Stimulated activated CD8-positive, alpha-beta memory T cell treated with anti-CD3 and anti-CD28 coated beads, Interleukin-2, amount 100 ng/mL, for 1 hour (primary cell): ENCODE results near the gene RCN2.

Source experiments
- DNase-seq, 2 donors: peaks; one replicate each; pipeline ENCODE4 v3.0.0-alpha.2; 2020; ENCODE audit warnings: low read depth in 2 of 2

RCN2 gene

DNA sequence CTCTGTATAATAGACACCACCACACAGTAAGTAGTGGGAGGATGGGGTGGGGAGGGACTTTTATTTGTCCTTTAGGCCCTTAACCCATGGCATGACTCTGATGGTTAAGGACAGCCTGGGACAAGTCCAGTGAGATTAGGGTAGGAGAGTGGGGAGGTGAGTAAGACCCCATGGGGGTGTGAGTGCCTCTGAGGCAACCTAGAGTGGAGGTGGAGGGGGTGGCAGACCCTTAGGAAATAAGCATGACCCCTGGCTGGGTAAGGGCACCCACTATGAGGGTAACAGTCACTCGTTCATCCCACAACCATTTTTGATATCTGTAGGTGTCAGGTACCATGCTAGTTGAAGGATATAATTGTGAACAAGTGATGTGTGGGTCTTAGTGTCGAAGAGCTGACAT lies 42.4 kb downstream of the RCN2 start:
- no peak for DNase-seq

DNA sequence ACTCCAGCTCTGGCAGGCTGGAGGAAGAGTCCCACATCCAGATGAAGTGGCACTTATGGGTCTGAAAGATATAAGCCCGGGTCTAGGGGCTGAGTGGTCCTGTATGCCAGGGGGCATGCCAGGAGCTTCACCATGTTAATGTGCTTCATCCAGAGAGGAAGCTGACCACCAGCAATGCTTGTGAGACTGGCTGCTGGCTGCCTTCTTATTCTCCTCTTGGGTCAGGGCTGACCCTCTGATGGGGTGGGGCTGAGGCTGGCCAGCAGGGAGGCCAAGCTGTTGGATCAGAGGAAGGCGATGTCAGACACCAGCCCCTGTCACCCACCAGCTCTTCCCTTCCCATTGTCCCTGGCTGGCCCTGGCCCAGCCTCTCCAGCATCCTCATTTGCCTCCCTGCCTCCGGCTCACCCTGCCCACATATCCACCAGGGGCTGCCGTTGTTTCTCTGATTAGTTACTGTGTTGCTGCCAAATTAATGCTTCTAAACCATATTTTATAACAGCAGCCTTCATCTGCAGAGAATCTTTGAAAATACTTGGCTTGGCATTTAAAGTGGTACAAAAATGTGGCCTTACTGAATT lies 43.0 kb downstream of the RCN2 start:
- DNase-seq: no peak

DNA sequence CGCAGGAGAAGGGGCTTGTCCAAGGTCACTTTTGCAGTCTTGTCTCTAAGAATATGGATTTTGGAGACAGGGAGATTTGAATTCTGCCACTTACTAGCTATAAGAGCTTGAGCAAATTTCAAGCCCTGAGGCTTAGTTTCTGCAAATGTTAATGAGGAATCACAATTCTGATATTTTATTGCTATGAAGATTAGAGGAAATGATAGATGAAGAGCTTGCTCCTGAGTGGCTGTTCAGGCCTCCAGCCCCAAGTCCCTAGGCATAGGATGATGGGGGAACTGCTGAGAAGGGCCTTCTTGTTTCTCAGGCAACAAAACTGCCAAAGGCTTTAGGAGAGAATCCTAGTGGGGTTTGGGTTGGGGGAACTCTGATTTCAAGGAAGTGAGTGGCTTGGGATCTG lies 44.6 kb downstream of the RCN2 start:
- no peak for DNase-seq

DNA sequence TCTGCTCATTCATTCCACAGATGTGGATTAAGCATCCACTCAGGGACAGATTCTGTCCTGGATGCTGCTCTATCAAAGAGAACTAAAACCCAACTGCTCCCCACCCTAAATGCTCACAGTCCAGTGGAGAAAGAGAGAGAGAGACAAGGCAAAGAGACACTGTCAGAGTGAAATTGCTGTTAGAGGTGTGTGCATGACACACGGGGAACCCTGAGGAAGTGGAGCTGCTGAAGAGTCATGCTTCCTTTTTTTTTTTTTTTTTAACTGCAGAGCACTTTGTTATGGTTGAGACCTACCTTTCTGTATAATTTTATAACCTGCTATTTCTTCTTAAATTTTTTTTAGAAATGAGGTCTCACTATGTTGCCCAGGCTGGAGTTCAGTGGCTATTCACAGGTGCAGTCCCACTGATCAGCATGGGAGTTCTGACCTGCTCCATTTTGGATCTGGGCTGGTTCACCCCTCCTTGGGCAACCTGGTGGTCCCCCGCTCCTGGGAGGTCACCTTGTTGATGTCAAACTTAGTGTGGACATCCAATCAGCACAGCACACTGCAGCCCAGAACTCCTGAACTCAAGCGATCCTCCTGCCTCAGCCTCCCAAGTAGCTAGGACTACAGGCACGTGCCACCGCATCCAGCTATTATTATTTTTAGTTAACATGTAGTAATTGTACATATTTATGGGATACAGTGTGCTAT lies 45.2 kb downstream of the RCN2 start:
- DNase-seq: no peak

DNA sequence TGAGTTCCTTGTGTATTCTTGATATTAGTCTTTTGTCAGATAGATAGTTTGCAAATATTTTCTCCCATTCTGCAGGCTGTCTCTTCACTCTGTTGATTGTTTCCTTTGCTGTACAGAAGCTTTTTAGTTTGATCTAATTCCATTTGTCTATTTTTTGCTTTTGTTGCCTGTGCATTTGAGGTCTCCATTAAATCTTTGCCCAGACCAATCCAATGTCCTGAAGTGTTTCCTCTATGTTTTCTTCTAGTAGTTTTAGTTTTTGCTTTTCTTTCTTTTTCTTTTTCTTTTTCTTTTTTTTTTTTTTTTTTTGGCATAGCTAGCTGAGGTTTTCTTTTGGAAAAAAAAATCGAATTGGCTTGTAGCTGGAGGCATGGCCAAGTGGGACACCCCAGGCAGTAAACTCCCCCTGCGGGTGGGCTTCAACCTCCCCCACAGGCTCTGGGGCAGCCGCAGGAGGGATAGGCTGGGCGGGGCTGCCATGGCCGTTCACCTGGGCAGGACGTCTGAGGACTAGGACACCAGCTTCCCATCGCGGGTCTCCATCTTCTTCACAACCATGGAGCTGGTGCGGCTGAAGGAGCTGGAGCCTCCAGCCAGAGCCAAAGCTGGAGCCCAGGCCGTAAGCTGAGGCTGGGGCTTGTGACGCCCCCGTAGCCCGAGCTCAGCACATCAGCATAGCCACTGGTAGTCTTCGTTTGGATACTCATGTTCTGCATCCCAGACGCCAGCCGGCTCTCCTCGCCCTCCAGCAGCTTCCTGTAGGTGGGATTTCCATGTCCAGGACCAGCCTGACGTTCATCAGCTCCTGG lies 47.2 kb downstream of the RCN2 start:
- DNase-seq: no peak

DNA sequence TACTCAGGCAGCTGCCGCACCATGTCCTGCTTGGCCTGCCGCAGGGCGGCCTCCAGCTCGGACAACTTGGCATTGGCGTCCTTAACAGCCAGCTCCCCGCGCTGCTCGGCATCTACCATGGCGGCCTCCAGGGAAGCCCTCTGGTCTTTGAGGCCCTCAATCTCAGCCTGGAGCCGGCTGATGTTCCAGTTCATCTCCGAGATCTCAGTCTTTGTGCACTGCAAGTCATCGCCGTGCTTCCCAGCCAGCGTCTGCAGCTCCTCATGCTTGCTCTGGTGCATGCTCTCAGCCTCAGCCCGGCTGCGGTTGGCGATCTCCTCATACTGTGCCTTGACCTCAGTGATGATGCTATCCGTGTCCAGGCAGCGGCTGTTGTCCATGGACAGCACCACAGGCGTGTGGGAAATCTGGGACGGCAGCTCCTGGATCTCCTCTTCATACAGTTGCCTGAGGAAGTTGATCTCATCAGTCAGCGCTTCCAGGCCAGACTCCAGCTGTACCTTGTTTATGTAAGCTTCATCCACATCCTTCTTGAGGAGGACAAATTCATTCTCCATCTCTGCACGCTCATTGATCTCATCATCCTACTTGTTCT lies 47.9 kb downstream of the RCN2 start:
- DNase-seq: no peak

DNA sequence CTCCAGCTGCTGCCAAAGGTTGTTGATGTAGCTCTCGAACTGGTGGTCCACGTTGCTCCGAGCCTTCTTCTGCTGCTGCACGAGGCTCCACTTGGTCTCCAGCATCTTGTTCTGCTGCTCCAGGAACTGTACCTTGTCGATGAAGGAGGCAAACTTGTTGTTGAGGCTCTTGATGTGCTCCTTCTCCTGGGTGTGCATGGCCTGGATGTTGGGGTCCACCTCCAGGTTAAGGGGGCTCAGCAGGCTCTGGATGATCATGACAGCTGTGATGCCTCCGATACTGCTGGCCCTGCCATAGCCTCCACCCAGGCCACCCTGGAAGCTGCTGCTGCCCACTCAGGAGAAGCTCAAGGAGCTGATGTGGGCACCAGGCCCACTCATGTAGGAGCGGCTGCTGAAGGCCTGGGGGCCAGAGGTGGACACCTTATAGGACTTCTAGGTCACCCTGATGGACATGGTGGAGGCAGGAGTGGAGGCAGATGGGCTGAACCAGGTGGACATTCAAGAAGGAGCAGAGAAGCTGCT lies 48.5 kb downstream of the RCN2 start:
- DNase-seq: no peak

DNA sequence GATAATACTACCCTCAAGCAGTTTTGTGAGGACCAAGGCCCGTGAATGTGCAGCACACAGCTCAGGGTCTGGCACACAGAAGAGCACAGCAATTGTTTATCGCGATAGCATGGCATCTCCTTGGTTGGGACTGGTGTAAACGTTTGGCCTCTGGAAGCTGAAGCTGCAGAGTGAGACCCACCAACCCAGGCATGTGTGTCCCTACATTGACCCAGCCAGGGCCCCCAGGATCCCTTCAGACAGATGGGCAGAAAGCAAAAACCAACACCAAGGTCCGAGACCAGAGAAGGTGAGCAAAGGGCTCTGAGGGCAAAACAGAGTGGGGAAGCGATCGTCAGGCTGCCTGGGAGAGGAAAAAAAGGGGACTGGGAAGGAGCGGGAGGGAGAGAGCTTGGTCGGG lies 50.8 kb downstream of the RCN2 start:
- DNase-seq: no peak

DNA sequence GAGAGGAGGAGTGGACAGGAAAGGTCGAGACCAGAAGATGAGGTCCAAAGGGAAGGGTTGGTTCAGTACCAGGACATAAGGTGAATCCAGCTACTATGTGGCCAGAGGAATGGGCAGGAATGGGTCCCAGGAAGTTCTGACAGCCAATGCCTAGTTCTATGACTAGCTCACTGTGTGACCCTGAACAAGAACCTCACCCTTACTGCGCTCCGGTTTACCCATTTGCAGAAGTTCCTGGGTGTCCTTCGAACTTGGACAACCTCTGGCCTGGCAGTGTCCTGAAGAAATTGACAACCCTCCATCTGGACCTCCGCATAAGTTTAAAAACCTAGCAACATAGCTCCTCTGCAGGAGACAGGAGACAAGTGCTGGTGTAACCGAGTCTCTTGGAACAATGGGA lies 51.2 kb downstream of the RCN2 start:
- no peak for DNase-seq

DNA sequence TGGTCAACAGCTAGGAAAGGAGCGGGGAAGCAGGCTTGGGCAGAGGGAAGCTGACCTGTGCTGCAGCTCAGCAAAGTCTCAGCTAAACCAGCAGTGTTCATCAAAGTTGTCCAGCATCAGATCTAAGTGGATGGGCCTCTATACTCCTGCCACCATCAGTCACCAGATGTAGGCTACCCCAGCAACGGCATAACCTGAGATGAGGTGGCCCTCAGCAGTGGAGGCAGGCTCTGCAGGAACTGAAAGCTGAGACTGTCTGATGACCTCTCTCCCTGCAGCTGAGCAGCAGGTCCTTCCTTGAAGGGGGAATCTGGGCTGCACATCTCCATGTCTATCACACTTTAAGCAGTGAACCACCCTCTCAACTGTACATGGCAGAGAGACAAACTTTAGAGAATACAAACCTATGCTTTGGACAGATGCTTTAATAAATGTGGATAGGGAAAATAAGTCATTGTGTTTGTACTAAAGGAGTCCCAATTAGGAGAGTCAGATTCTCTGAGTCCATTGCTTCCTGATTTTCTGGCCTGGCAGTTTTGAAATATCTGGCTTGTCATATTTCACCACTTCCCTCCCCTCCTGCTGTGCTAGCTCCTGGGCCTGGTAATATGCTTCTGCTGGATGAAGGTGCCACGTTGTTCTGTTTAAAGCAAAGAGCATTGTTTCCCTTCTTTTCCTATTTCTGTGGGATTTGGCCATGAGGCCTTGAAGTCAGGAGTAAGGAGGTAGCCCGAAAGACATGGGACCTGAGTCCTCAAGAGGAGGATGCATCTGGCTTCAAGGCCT lies 52.2 kb downstream of the RCN2 start:
- DNase-seq: no peak

DNA sequence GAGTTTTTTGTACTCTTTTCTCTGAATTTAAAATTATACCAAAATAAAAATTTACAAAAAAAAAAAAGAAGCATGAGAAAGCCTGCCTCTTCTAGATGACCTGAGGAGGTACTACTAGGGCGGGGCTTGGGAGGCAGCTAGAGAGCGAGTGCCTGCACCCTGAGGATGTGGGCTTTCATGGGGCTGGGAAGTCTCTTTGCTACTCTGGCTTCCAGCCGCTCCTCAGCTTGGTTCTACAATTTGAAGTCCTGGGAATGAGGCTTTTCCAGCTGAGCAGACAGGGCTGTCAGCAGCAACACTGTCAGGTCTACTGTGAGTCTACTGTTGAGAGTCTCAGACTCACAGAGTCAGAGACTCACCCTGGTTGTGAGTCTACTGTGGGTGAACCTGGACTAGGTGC lies 55.2 kb downstream of the RCN2 start:
- DNase-seq: no peak

DNA sequence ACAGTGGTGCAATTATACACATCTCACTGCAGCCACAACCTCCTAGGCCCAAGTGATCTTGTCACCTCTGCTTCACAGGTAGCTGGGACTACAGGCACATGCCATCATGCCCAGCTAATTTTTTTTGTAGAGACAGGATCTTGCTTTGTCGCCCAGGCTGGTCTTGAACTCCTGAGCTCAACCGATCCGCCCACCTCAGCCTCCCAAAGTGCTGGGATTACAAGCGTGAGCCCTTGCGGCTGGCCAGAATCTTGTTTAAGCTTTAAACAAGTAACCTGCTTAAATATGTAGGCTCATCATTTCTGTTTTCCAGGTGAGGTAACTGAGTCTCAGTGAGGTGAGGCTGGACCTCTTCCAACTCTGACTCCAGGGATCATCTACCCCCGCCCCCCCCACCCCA lies 55.7 kb downstream of the RCN2 start:
- DNase-seq: no peak

DNA sequence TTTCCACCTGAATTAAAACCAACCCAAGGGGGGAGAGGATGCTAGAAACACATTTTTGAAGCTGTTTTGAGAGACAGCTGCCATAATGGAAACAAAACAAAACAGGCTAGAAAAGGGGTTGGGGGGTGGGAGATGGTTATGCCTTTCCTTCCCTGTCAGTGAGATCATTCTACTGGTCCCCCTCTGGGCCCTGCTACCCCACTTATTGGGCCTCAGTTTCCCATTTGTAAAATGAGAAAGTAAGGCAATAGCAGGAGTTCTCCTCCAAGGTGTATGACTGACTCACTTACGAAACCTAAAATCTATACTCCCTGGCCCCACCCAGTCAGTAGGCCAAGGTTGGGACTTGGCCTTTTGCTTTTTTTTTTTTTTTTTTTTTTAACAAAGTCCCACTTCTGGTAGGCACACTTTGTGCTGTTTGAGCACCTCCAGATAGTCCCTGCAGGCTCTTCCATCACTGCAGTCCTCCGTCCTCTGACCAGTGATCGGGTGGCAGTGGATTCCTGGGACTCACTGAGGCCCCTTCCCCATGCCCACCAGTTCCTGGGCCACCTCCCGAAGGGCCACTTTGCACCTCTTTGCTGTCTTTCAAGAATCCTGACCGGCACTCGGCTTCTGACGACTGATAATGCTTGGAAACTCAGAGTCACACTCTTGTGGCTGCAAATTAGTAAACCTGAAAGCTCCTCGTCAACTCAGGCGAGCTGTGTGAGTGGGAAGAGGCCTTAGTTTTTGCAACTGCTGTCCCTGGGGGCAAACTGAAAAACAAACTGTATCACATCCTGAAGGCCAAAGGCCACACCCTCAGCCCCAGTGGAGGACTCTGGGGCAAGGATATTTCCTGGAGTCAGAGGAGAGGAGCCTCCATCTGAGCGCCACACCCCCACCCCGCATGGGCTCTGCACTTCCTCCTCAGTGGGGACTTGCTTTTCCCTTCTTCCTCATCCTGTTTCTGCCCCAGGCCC lies 56.6 kb downstream of the RCN2 start:
- no peak for DNase-seq

DNA sequence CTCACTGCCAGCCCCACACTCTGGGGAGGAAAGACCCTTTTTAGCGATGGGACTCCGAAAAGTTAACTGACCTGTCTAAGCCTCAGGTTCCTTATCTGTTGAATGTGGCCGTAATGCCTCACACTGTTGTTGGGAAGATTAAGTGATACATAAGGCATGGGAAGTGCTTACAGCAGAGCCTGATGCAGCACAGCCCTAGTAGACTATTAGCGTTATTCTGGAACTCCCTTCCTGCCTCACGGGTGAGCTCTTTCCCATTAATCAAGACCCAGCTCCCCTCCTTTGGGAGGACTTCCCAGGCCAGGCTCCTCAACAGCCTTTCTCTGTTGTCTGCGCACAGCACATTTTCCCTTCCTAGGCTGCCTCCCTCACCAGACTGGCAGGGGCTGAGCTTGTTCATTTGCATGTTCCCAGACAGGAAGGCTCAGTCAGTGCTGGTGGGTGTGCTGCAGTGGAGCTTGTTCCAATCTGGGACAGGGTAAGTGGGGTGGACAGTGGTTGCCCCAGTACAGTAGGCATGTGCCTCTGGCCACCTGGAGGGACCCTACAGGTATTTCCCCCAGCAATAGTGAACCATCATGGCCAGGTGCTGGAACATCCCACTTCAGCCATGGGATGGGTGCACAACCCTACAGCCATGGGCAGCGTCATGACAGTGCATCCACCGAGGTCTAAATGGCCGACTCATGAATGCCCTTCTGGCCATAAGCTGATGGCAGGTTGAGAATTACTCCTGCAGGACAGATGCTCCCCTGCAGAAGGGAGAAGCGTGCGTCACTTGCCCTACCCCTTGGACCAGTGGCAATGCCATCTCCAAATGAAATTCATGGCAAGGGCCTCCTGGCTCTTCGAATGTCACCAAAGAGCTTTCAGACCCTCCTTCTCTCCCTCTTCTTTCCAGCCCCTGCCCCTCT lies 57.6 kb downstream of the RCN2 start:
- DNase-seq: no peak

DNA sequence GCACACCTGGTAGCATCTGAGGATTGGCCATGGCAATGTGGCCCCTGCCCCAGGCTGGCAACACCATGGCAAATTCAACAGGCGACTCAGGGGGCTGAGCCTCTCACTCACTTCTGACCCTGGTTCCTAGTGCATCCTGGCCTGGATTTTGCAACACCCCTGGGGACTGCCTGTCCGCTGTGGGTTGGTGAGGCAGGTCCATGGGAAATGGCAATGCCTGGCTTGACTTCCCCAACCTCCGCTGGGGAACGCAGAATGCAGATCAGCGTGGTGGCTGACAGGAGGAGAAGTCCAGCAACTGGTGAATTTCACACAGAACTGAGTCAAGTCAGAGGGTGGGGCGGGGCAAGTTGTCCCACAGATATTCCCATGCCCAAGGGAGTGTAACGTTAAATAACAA lies 59.5 kb downstream of the RCN2 start:
- DNase-seq: no peak

DNA sequence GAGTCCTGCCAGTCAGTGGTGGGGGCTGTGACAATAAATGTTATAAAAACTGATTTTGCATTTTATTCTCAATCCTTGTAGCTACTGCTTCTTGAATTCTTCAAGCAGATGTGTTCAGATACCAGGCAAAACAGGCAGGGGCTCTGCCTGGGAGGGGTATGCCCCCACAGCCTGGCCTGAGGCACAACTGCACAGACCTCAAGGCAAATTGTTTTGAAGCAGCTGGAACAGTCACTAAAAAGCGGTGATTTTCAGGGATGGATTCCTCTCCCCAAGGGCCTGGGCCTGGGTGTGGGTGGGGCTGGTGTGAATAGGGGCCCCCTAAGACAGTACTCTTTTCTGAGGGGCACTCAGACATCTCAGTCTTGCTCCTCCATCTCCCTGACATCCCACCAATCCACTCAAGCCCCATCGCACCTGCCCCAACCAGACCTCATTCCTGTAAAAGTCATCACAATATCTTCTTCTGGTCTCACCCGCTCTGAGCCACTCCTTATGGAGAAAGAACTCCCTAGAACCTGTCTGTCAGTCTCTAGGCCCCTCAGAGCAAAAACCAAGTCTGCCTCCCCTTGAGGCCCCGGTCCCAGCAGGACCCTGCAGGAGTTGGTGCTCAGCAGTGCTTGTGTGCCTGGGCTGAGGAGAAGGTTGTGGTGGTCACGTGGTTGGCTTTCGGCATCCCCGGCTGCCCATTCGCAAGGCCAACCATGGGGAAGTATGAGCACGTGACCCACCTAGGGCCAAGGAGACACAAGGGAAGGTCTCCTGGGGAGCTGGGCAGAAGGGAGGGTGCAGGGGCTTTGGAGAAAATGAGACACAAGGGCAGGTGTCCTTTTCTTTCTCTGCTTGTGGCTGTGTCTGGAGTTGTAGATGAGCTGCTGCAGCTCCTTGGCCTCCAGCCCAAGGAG lies 60.4 kb downstream of the RCN2 start:
- DNase-seq: no peak

DNA sequence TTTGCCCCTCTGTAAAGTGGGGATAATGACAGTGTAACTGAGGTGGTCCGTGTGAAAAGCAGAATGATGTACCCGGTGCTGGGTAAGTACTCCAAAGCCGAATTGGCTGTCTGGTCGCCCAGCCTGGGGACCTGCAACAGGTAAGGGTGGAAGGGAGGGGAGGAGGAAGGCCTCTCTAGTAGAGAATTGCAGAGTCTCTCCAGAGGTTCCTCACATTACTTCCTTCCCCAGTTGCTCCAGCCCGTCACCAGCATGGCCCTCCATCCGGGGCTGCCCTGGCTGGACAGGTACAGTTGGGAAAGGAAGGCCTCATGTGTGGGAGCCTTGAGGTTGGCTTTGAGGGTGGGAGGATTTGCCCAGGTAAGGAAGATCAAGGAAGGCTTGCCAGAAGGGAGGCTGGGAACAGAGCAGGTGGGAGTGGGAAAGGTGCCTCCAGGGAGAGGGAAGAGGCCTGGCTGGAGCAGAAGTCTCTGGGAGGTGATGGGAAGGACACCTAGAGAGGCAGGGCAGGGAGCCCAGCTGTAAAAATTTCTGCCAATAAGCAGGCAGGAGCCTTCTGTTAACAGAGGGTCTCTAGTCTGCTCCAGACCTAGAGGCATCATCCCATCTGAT lies 61.7 kb downstream of the RCN2 start:
- no peak for DNase-seq

DNA sequence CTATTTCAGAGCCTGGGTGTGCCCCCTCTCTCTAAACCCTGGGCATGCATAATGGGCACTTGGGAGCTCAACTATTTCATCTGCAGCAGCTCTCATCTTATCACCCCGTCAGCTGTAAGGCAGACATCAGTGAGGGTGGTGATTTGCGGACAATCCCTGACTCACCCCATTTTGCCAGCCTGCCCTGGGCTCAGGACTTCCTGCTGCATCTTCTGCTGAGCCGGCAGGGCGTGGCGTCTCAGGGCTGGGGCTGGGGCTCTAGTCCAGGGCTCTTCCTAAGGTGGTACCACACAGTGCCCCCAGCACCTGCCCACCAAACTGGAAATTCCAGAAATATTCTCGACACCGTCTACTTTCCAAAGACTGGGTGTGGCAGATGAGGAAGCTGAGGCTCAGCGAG lies 62.5 kb downstream of the RCN2 start:
- DNase-seq: peak in 1 of 2 donors; percentile 36
